DND-41 (cell line): ENCODE measurements around the gene HDAC6.
A peak's percentile ranks its signal among the peaks of the same experiment; 100 is the strongest.

Source experiments
- ATAC-seq: fragments of 200-7000 bp; cut with Tn5 transposase; 3 replicates; pipeline ENCODE4 v1.9.1; 2021; ENCODE audit warnings: low read depth; ENCODE audit not compliant: insufficient read depth
- DNase-seq: peaks from one replicate; pipeline ENCODE4 v3.0.0-alpha.2; 2020
- H2AFZ ChIP-seq: 2 replicates; pipeline ENCODE4 v1.6.0; 2012; ENCODE audit warnings: low read depth, low read length
- H3K27ac ChIP-seq: 2 replicates; pipeline ENCODE4 v1.5.1; 2012; ENCODE audit warnings: low read length, inconsistent platforms
- H3K27me3 ChIP-seq: fragments of 200-600 bp; sonication (generic); 2 replicates; pipeline ENCODE4 v1.6.0; 2012; ENCODE audit warnings: low read length, mild to moderate bottlenecking, inconsistent platforms; ENCODE audit not compliant: insufficient read depth, poor library complexity
- H3K36me3 ChIP-seq: 2 replicates; pipeline ENCODE4 v1.5.1; 2012; ENCODE audit warnings: low read length, inconsistent platforms; ENCODE audit not compliant: insufficient read depth
- H3K4me1 ChIP-seq: 2 replicates; pipeline ENCODE4 v1.5.1; 2012; ENCODE audit warnings: mild to moderate bottlenecking, low read length; ENCODE audit not compliant: insufficient read depth
- H3K4me2 ChIP-seq: 2 replicates; pipeline ENCODE4 v1.6.0; 2012; ENCODE audit warnings: mild to moderate bottlenecking, moderate library complexity, low read length, inconsistent platforms; ENCODE audit not compliant: insufficient read depth
- H3K4me3 ChIP-seq, 2 experiments: fragments of 200-600 bp in 1 of 2; shearing (Covaris generic) in 1 of 2; 2 replicates each; pipeline ENCODE4 v1.5.1; 2012 to 2016; ENCODE audit warnings: inconsistent platforms in 2 of 2, low read length in 2 of 2, mild to moderate bottlenecking in 2 of 2, low read depth in 1 of 2, moderate library complexity in 1 of 2
- H3K79me2 ChIP-seq: 2 replicates; pipeline ENCODE4 v1.6.0; 2012; ENCODE audit warnings: low read length, inconsistent platforms; ENCODE audit not compliant: insufficient read depth
- H3K9ac ChIP-seq: 2 replicates; pipeline ENCODE4 v1.6.0; 2012; ENCODE audit warnings: low read depth, mild to moderate bottlenecking, inconsistent platforms, low read length, moderate library complexity
- H3K9me3 ChIP-seq: 2 replicates; pipeline ENCODE4 v1.5.1; 2012; ENCODE audit warnings: low read length, moderate library complexity, mild to moderate bottlenecking, inconsistent platforms; ENCODE audit not compliant: insufficient read depth, severe bottlenecking
- H4K20me1 ChIP-seq: 2 replicates; pipeline ENCODE4 v1.6.0; 2012; ENCODE audit warnings: low read length; ENCODE audit not compliant: insufficient read depth
- CTCF ChIP-seq: IDR thresholded peaks from 2 replicates; pipeline ENCODE4 v1.5.1; 2012; ENCODE audit warnings: borderline replicate concordance, low read length, moderate library complexity, mild to moderate bottlenecking; ENCODE audit not compliant: poor library complexity, severe bottlenecking; ENCODE audit errors: extremely low read depth
- EZH2 ChIP-seq: IDR thresholded peaks from 3 replicates; pipeline ENCODE4 v1.6.1; 2012; ENCODE audit warnings: borderline replicate concordance, low read depth, mild to moderate bottlenecking, moderate library complexity, low read length, inconsistent platforms; ENCODE audit not compliant: severe bottlenecking

HDAC6 gene

GRCh38 chrX:48802905-48803200 is 986 bp downstream of the HDAC6 start:
- Histone ChIP-seq H3K9me3 (no peaks in the 10 kb centered on the region), H3K36me3 (peaks cover 9% of the 10 kb centered on the region), H3K79me2 (peaks cover 5% of the 10 kb centered on the region), H3K4me1 (peaks cover 19% of the 10 kb centered on the region), H2AFZ (no peak overlapping the region), H3K9ac (peak overlapping the region; percentile 86), H3K27ac (no peak overlapping the region), H4K20me1 (no peaks in the 10 kb centered on the region), H3K27me3 (no peaks in the 10 kb centered on the region), H3K4me2 (peak overlapping the region; percentile 78), H3K4me3 (peak overlapping the region in 1 of 2 experiments; percentile 74; a peak in 3 of 4 replicates)
- TF ChIP-seq EZH2 (no peak), CTCF (no peak)
- ATAC-seq (no peak), DNase-seq (no peak)

GRCh38 chrX:48806081-48806480 is 4.2 kb downstream of the HDAC6 start:
- Histone ChIP-seq H3K9ac (no peak overlapping the region), H3K36me3 (peaks cover 9% of the 10 kb centered on the region), H3K27me3 (no peaks in the 10 kb centered on the region), H4K20me1 (no peaks in the 10 kb centered on the region), H3K27ac (no peak overlapping the region), H3K4me1 (peaks cover 9% of the 10 kb centered on the region), H2AFZ (no peak overlapping the region), H3K9me3 (no peaks in the 10 kb centered on the region), H3K79me2 (peaks cover under 1% of the 10 kb centered on the region; the same call in 1 of the 2 replicates), H3K4me3 (no peak overlapping the region), H3K4me2 (no peak overlapping the region)
- DNase-seq = no peak
- no peak for ATAC-seq
- TF ChIP-seq CTCF (no peak), EZH2 (no peak)

- Histone ChIP-seq H4K20me1 (no peaks in the 10 kb centered on the region), H3K27ac (no peak overlapping the region), H2AFZ (no peak overlapping the region), H3K79me2 (no peaks in the 10 kb centered on the region), H3K27me3 (no peaks in the 10 kb centered on the region), H3K9ac (no peak overlapping the region), H3K4me1 (no peaks in the 10 kb centered on the region), H3K36me3 (peaks cover 23% of the 10 kb centered on the region), H3K4me3 (no peak overlapping the region), H3K4me2 (no peak overlapping the region), H3K9me3 (no peaks in the 10 kb centered on the region)
- DNase-seq (no peak), ATAC-seq (no peak)
- TF ChIP-seq EZH2 = no peak
- no peak for TF ChIP-seq CTCF
Observed at GRCh38 chrX:48813644-48814043, 11.8 kb downstream of the HDAC6 start.

GRCh38 chrX:48814722-48815121 is 12.9 kb downstream of the HDAC6 start:
- Histone ChIP-seq H3K4me3 (no peak overlapping the region), H3K4me1 (no peaks in the 10 kb centered on the region)

More at GRCh38 chrX:48814722-48815121, 12.9 kb downstream of the HDAC6 start:
- H3K9me3 ChIP-seq = no peaks in the 10 kb centered on the region
- H3K27me3 ChIP-seq = no peaks in the 10 kb centered on the region
- no peak overlapping the region for H3K27ac ChIP-seq
- no peaks in the 10 kb centered on the region for H4K20me1 ChIP-seq
- DNase-seq (no peak), ATAC-seq (no peak)
- no peak for TF ChIP-seq EZH2
- TF ChIP-seq CTCF = no peak
- no peak overlapping the region for H2AFZ ChIP-seq
- no peak overlapping the region for H3K9ac ChIP-seq
- no peaks in the 10 kb centered on the region for H3K79me2 ChIP-seq
- no peak overlapping the region for H3K4me2 ChIP-seq
- peaks cover 26% of the 10 kb centered on the region for H3K36me3 ChIP-seq
